Renal pelvis (tissue), 4 donors: ENCODE data around the gene RAD51B. TPM values are rescaled to one million over a fixed set of nuclear protein-coding genes. Genes with fewer than 3 reads are reported as not detected.

Source experiments
- DNase-seq: peaks from one replicate; pipeline ENCODE4 v3.0.0-alpha.2; 2013
- polyA plus RNA-seq, 3 donors: library from polyadenylated mRNA; unstranded; fragments of 120-200 nt; gene quantifications; one replicate each; pipeline ENCODE4 v1.2.1, GENCODE V29; 2013; ENCODE audit not compliant: insufficient read length in 3 of 3

The RAD51B gene
- polyA plus RNA-seq, 3 donors = 9.8 to 11.0 (median 9.8) TPM

- DNase-seq = no peak
Measured at GRCh38 chr14:68568907-68569897, 749.6 kb downstream of the RAD51B start.

GRCh38 chr14:68569970-68570409 lies 750.4 kb downstream of the RAD51B start:
- no peak for DNase-seq

GRCh38 chr14:68571114-68571591 lies 751.6 kb downstream of the RAD51B start:
- no peak for DNase-seq

GRCh38 chr14:68571928-68572525 lies 752.4 kb downstream of the RAD51B start:
- no peak for DNase-seq

- DNase-seq = no peak
Measured at GRCh38 chr14:68573126-68573525, 753.5 kb downstream of the RAD51B start.

GRCh38 chr14:68573722-68574121 lies 754.1 kb downstream of the RAD51B start:
- no peak for DNase-seq

- DNase-seq = no peak
Measured at GRCh38 chr14:68574461-68574860, 754.9 kb downstream of the RAD51B start.

- DNase-seq = no peak
Measured at GRCh38 chr14:68574906-68575305, 755.3 kb downstream of the RAD51B start.

- DNase-seq = no peak
Measured at GRCh38 chr14:68575426-68575825, 755.8 kb downstream of the RAD51B start.

GRCh38 chr14:68576031-68576430 lies 756.5 kb downstream of the RAD51B start:
- no peak for DNase-seq

- no peak for DNase-seq
Measured at GRCh38 chr14:68576496-68577244, 757.1 kb downstream of the RAD51B start.

GRCh38 chr14:68577802-68578541 lies 758.4 kb downstream of the RAD51B start:
- no peak for DNase-seq

GRCh38 chr14:68578597-68578996 lies 759.0 kb downstream of the RAD51B start:
- no peak for DNase-seq

- no peak for DNase-seq
Measured at GRCh38 chr14:68580096-68580645, 760.6 kb downstream of the RAD51B start.

- no peak for DNase-seq
Measured at GRCh38 chr14:68580671-68581070, 761.1 kb downstream of the RAD51B start.

GRCh38 chr14:68583548-68584280 lies 764.1 kb downstream of the RAD51B start:
- no peak for DNase-seq

- no peak for DNase-seq
Measured at GRCh38 chr14:68584786-68585185, 765.2 kb downstream of the RAD51B start.

GRCh38 chr14:68585690-68586089 lies 766.1 kb downstream of the RAD51B start:
- no peak for DNase-seq

- DNase-seq = no peak
Measured at GRCh38 chr14:68586896-68587751, 767.5 kb downstream of the RAD51B start.
